Endothelial cell of umbilical vein (primary cell): ENCODE data around the gene HUNK. TPM values are rescaled to one million over a fixed set of nuclear protein-coding genes. Genes with fewer than 3 reads are reported as not detected.

ENCODE experiments used
- BruUV-seq: library from RNA; stranded (reverse); fragments of 400-500 nt; replicated peaks from 2 replicates; lab custom pipeline; 2021; lab: Mats Ljungman, UMichigan
- CTCF ChIA-PET: fragments of 300-600, 350-600 bp; sonication (Branson Sonifier 250); formaldehyde crosslinking; loops from one replicate; lab custom pipeline; 2021; ENCODE audit warnings: antibody characterized with exemption, inconsistent platforms; lab: Charles Lee
- POLR2A ChIA-PET: fragments of 300-600, 350-600 bp; sonication (Branson Sonifier 250); formaldehyde crosslinking; loops from one replicate; lab custom pipeline; 2021; ENCODE audit warnings: antibody characterized with exemption, inconsistent platforms; lab: Charles Lee
- DNase-seq: peaks from one replicate; pipeline ENCODE4 v3.0.0-alpha.2; 2011; ENCODE audit warnings: low read depth, low spot score
- FAIRE-seq: peaks from 2 replicates; lab custom pipeline; 2011; peaks lifted over from hg19 to GRCh38; lab: Jason Lieb, UNC
- H2AFZ ChIP-seq: 2 replicates; pipeline ENCODE4 v1.6.0; 2012; ENCODE audit warnings: low read depth, low read length, control low read depth, inconsistent platforms
- H3K27ac ChIP-seq: 2 replicates; pipeline ENCODE4 v1.5.1; 2011; ENCODE audit warnings: low read depth, mild to moderate bottlenecking, control low read depth, low read length, moderate library complexity; ENCODE audit not compliant: insufficient read depth
- H3K27me3 ChIP-seq, 2 experiments: 2 replicates each; pipeline versions ENCODE4 v1.6.0 to v1.6.1; 2011; ENCODE audit warnings: low read length in 2 of 2, mixed read lengths in 1 of 2; ENCODE audit not compliant: control insufficient read depth in 2 of 2, insufficient read depth in 2 of 2
- H3K36me3 ChIP-seq, 2 experiments: 2 replicates in 1 of 2; 3 replicates in 1 of 2; pipeline ENCODE4 v1.5.1; 2011; ENCODE audit warnings: low read length in 2 of 2, mild to moderate bottlenecking in 1 of 2, moderate library complexity in 1 of 2; ENCODE audit not compliant: control insufficient read depth in 2 of 2, insufficient read depth in 2 of 2; ENCODE audit errors: extremely low read depth in 1 of 2
- H3K4me1 ChIP-seq: 3 replicates; pipeline ENCODE4 v1.5.1; 2011; ENCODE audit warnings: mild to moderate bottlenecking, low read length; ENCODE audit not compliant: control insufficient read depth, insufficient read depth; ENCODE audit errors: extremely low read depth
- H3K4me2 ChIP-seq: 2 replicates; pipeline ENCODE4 v1.6.1; 2011; ENCODE audit warnings: low read length, control low read depth, mixed read lengths; ENCODE audit not compliant: insufficient read depth
- H3K4me3 ChIP-seq, 3 experiments: fragments of 200-600 bp in 1 of 3; sonication (generic), shearing (Covaris generic) in 1 of 3; replicated peaks in 1 of 3; 2 replicates each; pipeline ENCODE4 v1.5.1; 2011 to 2016; ENCODE audit warnings: control low read depth in 3 of 3, low read length in 3 of 3, mild to moderate bottlenecking in 2 of 3, inconsistent platforms in 1 of 3, low read depth in 1 of 3, moderate library complexity in 1 of 3; ENCODE audit not compliant: insufficient read depth in 1 of 3
- H3K79me2 ChIP-seq: 2 replicates; pipeline ENCODE4 v1.6.0; 2012; ENCODE audit warnings: low read length, inconsistent platforms; ENCODE audit not compliant: control insufficient read depth, insufficient read depth
- H3K9ac ChIP-seq: replicated peaks from 2 replicates; pipeline ENCODE3; 2011; ENCODE audit warnings: low read length, control low read depth; ENCODE audit not compliant: insufficient read depth; ENCODE audit errors: extremely low read depth
- H3K9me1 ChIP-seq: replicated peaks from 3 replicates; pipeline ENCODE4 v1.6.0; 2011; ENCODE audit warnings: mild to moderate bottlenecking, low read length; ENCODE audit not compliant: control insufficient read depth, insufficient read depth; ENCODE audit errors: extremely low read depth
- H3K9me3 ChIP-seq: replicated peaks from 2 replicates; pipeline ENCODE4 v1.5.1; 2012; ENCODE audit warnings: low read length, inconsistent platforms; ENCODE audit not compliant: control insufficient read depth, insufficient read depth
- H4K20me1 ChIP-seq: replicated peaks from 2 replicates; pipeline ENCODE3; 2011; ENCODE audit warnings: mild to moderate bottlenecking, low read length; ENCODE audit not compliant: control insufficient read depth, insufficient read depth; ENCODE audit errors: extremely low read depth
- EZH2 ChIP-seq: IDR thresholded peaks from 2 replicates; pipeline ENCODE4 v1.6.1; 2012; ENCODE audit warnings: borderline replicate concordance, low read depth, mild to moderate bottlenecking, moderate library complexity, low read length, inconsistent platforms; ENCODE audit not compliant: severe bottlenecking
- FOS ChIP-seq: IDR thresholded peaks from 2 replicates; pipeline ENCODE4 v1.6.1; 2011; ENCODE audit warnings: mild to moderate bottlenecking, low read length, moderate library complexity, borderline replicate concordance; ENCODE audit not compliant: insufficient read depth
- GATA2 ChIP-seq: IDR thresholded peaks from 2 replicates; pipeline ENCODE4 v1.7.0; 2011; ENCODE audit warnings: low read depth, mild to moderate bottlenecking, moderate library complexity, mixed read lengths, low read length; ENCODE audit not compliant: insufficient read length, insufficient read depth
- JUN ChIP-seq: IDR thresholded peaks from 2 replicates; pipeline ENCODE4 v1.6.1; 2011; ENCODE audit warnings: borderline replicate concordance, low read depth; ENCODE audit not compliant: insufficient read length, insufficient read depth
- MAX ChIP-seq: IDR thresholded peaks from 2 replicates; pipeline ENCODE4 v1.6.1; 2011; ENCODE audit not compliant: insufficient read depth, insufficient read length
- MYC ChIP-seq: IDR thresholded peaks from one replicate; pipeline ENCODE4 v1.6.1; 2011; ENCODE audit warnings: mild to moderate bottlenecking, low read depth, low read length
- POLR2A ChIP-seq: IDR thresholded peaks from 2 replicates; pipeline ENCODE4 v1.6.1; 2012; ENCODE audit warnings: low read depth, mild to moderate bottlenecking, control low read depth, low read length
- POLR2AphosphoS5 ChIP-seq: IDR thresholded peaks from 2 replicates; pipeline ENCODE4 v1.6.1; 2012; ENCODE audit warnings: low read depth, mild to moderate bottlenecking, control low read depth, low read length, moderate library complexity; ENCODE audit not compliant: insufficient read depth
- dilution Hi-C: fragments of 300-500 bp; cut with MboI; formaldehyde crosslinking; loops from one replicate; pipeline ENCODE4 v1.15.0; 2019; ENCODE audit warnings: low sequenced_read_pairs; ENCODE audit not compliant: extremely low pct_ligation_motif_present
- intact Hi-C: fragments of 100-400 bp; cut with micrococcal nuclease; formaldehyde crosslinking; loops from one replicate; pipeline ENCODE4 v1.10.0; 2022
- polyA plus RNA-seq, 4 experiments: library from polyadenylated mRNA; depleted of rRNA in 3 of 4; stranded (reverse) in 3 of 4; unstranded in 1 of 4; fragments of >200 nt; gene quantifications; 2 replicates each; pipeline versions ENCODE4 v1.2.1 to v1.2.3, GENCODE V29; 2011 to 2012; ENCODE audit warnings: missing spikeins in 1 of 4
- total RNA-seq: library from RNA; stranded (reverse); gene quantifications from 2 replicates; pipeline ENCODE4 v1.2.3, GENCODE V29; 2021
- TF ChIP-seq, protein P1 (sequence below), 2 donors: IDR thresholded peaks; 1 replicate in 1 of 2; 2 replicates in 1 of 2; pipeline ENCODE4 v1.5.1; 2011; ENCODE audit warnings: low read length in 2 of 2, mild to moderate bottlenecking in 2 of 2, moderate library complexity in 2 of 2, control low read depth in 1 of 2, inconsistent platforms in 1 of 2, low read depth in 1 of 2; ENCODE audit not compliant: insufficient read depth in 1 of 2; ENCODE audit errors: extremely low read depth in 1 of 2

HUNK gene
- total and polyA plus RNA-seq, 2 donors (not counting 3 experiments of a cell fraction or from before 2014, with no cell fraction given): not detected

- no TSS peak for BruUV-seq
- Histone ChIP-seq H3K27ac (no peak overlapping the region), H3K79me2 (no peaks in the 10 kb centered on the region), H3K9ac (no peak overlapping the region), H4K20me1 (no peaks in the 10 kb centered on the region), H3K4me3 (no peak overlapping the region), H2AFZ (no peak overlapping the region), H3K9me1 (no peaks in the 10 kb centered on the region), H3K9me3 (no peaks in the 10 kb centered on the region), H3K36me3 (no peaks in the 10 kb centered on the region), H3K4me2 (no peak overlapping the region), H3K4me1 (no peaks in the 10 kb centered on the region), H3K27me3 (no peaks in the 10 kb centered on the region)
- dilution Hi-C loops: no loop called here
- ChIA-PET CTCF (no interaction called here), POLR2A (no interaction called here)
- TF ChIP-seq JUN (no peak), GATA2 (no peak), POLR2AphosphoS5 (no peak), POLR2A (no peak), MYC (no peak), EZH2 (no peak), MAX (no peak), FOS (no peak)
- TF ChIP-seq, protein P1, sequence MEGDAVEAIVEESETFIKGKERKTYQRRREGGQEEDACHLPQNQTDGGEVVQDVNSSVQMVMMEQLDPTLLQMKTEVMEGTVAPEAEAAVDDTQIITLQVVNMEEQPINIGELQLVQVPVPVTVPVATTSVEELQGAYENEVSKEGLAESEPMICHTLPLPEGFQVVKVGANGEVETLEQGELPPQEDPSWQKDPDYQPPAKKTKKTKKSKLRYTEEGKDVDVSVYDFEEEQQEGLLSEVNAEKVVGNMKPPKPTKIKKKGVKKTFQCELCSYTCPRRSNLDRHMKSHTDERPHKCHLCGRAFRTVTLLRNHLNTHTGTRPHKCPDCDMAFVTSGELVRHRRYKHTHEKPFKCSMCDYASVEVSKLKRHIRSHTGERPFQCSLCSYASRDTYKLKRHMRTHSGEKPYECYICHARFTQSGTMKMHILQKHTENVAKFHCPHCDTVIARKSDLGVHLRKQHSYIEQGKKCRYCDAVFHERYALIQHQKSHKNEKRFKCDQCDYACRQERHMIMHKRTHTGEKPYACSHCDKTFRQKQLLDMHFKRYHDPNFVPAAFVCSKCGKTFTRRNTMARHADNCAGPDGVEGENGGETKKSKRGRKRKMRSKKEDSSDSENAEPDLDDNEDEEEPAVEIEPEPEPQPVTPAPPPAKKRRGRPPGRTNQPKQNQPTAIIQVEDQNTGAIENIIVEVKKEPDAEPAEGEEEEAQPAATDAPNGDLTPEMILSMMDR (IDR thresholded peaks at IDR 0.05; ENCODE audit: extremely low read depth in 1 of 2, insufficient read depth in 1 of 2, low read depth in 1 of 2, low read length in 2 of 2): no peak
- FAIRE-seq (no peak), DNase-seq (no peak)
- intact Hi-C loops: no loop called here
These were observed 48.3 kb downstream of the HUNK start for GRCh38 chr21:31921079-31921478.
